ENCODE results near the gene THEM4. TPM values are rescaled to one million over a fixed set of nuclear protein-coding genes. Genes with fewer than 3 reads are reported as not detected.
A peak's percentile ranks its signal among the peaks of the same experiment; 100 is the strongest.

The THEM4 gene
- total and polyA plus RNA-seq, 7 experiments from 2014 or later, result 37.6 to 143 (median 113) TPM

GRCh38 chr1:151867765-151868411 lies 41.4 kb downstream of the THEM4 start:
- no peaks in the 10 kb centered on the region for H3K9me3 Mint-ChIP-seq
- ATAC-seq, result peak; percentile 38
- peaks cover 0 to under 1% (median 0%) of the 10 kb centered on the region in 5 donors for H3K36me3 Mint-ChIP-seq
- ChIA-PET CTCF (interaction anchor here (0.6 kb wide), 2 partner anchors 79 to 692 kb away, joined by 3 to 6 read pairs; no protein-coding TSS in a partner anchor), POLR2A (interaction anchor here (0.5 to 0.8 kb wide), 2 partner anchors 14 to 808 kb away, joined by 3 read pairs; partner anchors contain the start of gene CDC42SE1)
- no peaks in the 10 kb centered on the region for H3K36me3 ChIP-seq (ENCODE audit: control insufficient read depth in 2 of 3, insufficient read depth in 3 of 3, low read length in 3 of 3)
- peak overlapping the region in 1 of 9 donors; percentile 25 for H3K27ac Mint-ChIP-seq
- DNase-seq, result no peak
- H3K27me3 ChIP-seq (ENCODE audit: control insufficient read depth in 2 of 2, insufficient read depth in 2 of 2, low read length in 2 of 2), result no peaks in the 10 kb centered on the region
- H3K9me3 ChIP-seq (ENCODE audit: control insufficient read depth in 2 of 3, low read length in 3 of 3), result no peaks in the 10 kb centered on the region
- no peak overlapping the region for H3K4me3 ChIP-seq (ENCODE audit: low read length)
- H3K27me3 Mint-ChIP-seq, result peaks cover 0 to 2% (median 0%) of the 10 kb centered on the region in 5 donors
- H3K4me1 ChIP-seq (ENCODE audit: control insufficient read depth in 2 of 2, insufficient read depth in 2 of 2, low read length in 2 of 2), result no peaks in the 10 kb centered on the region
- H3K4me3 Mint-ChIP-seq, result no peak overlapping the region
- H3K27ac ChIP-seq (ENCODE audit: low read depth, low read length), result no peak overlapping the region
- H3K4me1 Mint-ChIP-seq, result peaks cover 0 to 9% (median 7%) of the 10 kb centered on the region in 7 donors
- intact Hi-C loops (cut with micrococcal nuclease), result no loop called here

GRCh38 chr1:151867321-151867720 lies 42.0 kb downstream of the THEM4 start:
- intact Hi-C loops (cut with micrococcal nuclease), result no loop called here
- DNase-seq (no peak), ATAC-seq (no peak)
- ChIA-PET POLR2A (interaction anchor here (0.5 to 0.8 kb wide), 2 partner anchors 15 to 808 kb away, joined by 3 read pairs; partner anchors contain the start of gene CDC42SE1), CTCF (no interaction called here)
- H3K27me3 ChIP-seq (ENCODE audit: control insufficient read depth in 2 of 2, insufficient read depth in 2 of 2, low read length in 2 of 2), result no peaks in the 10 kb centered on the region
- Mint-ChIP-seq H3K9me3 (no peaks in the 10 kb centered on the region), H3K4me1 (peaks cover 0 to 9% (median 8%) of the 10 kb centered on the region in 7 donors), H3K27ac (no peak overlapping the region), H3K27me3 (peaks cover 0 to 5% (median 0%) of the 10 kb centered on the region in 5 donors), H3K36me3 (no peaks in the 10 kb centered on the region), H3K4me3 (no peak overlapping the region)
- no peaks in the 10 kb centered on the region for H3K9me3 ChIP-seq (ENCODE audit: control insufficient read depth in 2 of 3, low read length in 3 of 3)
- H3K36me3 ChIP-seq (ENCODE audit: control insufficient read depth in 2 of 3, insufficient read depth in 3 of 3, low read length in 3 of 3), result no peaks in the 10 kb centered on the region
- H3K27ac ChIP-seq (ENCODE audit: low read depth, low read length), result no peak overlapping the region
- H3K4me3 ChIP-seq (ENCODE audit: low read length), result no peak overlapping the region
- no peaks in the 10 kb centered on the region for H3K4me1 ChIP-seq (ENCODE audit: control insufficient read depth in 2 of 2, insufficient read depth in 2 of 2, low read length in 2 of 2)

- H3K27ac ChIP-seq (ENCODE audit: low read depth, low read length), result no peak overlapping the region
- intact Hi-C loops (cut with micrococcal nuclease), result no loop called here
- CTCF ChIA-PET, result no interaction called here
- no peak for DNase-seq
- H3K36me3 ChIP-seq (ENCODE audit: control insufficient read depth in 2 of 3, insufficient read depth in 3 of 3, low read length in 3 of 3), result no peaks in the 10 kb centered on the region
- H3K4me3 Mint-ChIP-seq, result no peak overlapping the region
- no peak for ATAC-seq
- POLR2A ChIA-PET, result no interaction called here
- no peak overlapping the region for H3K27ac Mint-ChIP-seq
- H3K9me3 Mint-ChIP-seq, result no peaks in the 10 kb centered on the region
- no peaks in the 10 kb centered on the region for H3K9me3 ChIP-seq (ENCODE audit: control insufficient read depth in 2 of 3, low read length in 3 of 3)
- H3K4me3 ChIP-seq (ENCODE audit: low read length), result no peak overlapping the region
- H3K27me3 Mint-ChIP-seq, result peaks cover 0 to 5% (median 0%) of the 10 kb centered on the region in 5 donors
- no peaks in the 10 kb centered on the region for H3K36me3 Mint-ChIP-seq
- no peaks in the 10 kb centered on the region for H3K4me1 ChIP-seq (ENCODE audit: control insufficient read depth in 2 of 2, insufficient read depth in 2 of 2, low read length in 2 of 2)
- no peaks in the 10 kb centered on the region for H3K27me3 ChIP-seq (ENCODE audit: control insufficient read depth in 2 of 2, insufficient read depth in 2 of 2, low read length in 2 of 2)
- peaks cover 0 to 9% (median 8%) of the 10 kb centered on the region in 7 donors for H3K4me1 Mint-ChIP-seq
Observed at GRCh38 chr1:151864411-151864810, 44.9 kb downstream of the THEM4 start.

- CTCF ChIA-PET, result interaction anchor here (0.5 kb wide), 1 partner anchor 425 kb away, joined by 3 read pairs; no protein-coding TSS in a partner anchor
- H3K4me1 Mint-ChIP-seq, result peaks cover 0 to 7% (median 1%) of the 10 kb centered on the region in 7 donors
Observed at GRCh38 chr1:151862604-151863003, 46.7 kb downstream of the THEM4 start.

GRCh38 chr1:151860504-151861187 lies 48.7 kb downstream of the THEM4 start:
- ChIA-PET POLR2A (no interaction called here), CTCF (no interaction called here)
- H3K4me3 ChIP-seq (ENCODE audit: low read length), result no peak overlapping the region
- no peaks in the 10 kb centered on the region for H3K36me3 ChIP-seq (ENCODE audit: control insufficient read depth in 2 of 3, insufficient read depth in 3 of 3, low read length in 3 of 3)
- no peaks in the 10 kb centered on the region for H3K9me3 Mint-ChIP-seq
- H3K36me3 Mint-ChIP-seq, result peaks cover 0 to 1% (median 0%) of the 10 kb centered on the region in 5 donors
- no peaks in the 10 kb centered on the region for H3K9me3 ChIP-seq (ENCODE audit: control insufficient read depth in 2 of 3, low read length in 3 of 3)
- peaks cover 0 to 6% (median 0%) of the 10 kb centered on the region in 7 donors for H3K4me1 Mint-ChIP-seq
- no peak overlapping the region for H3K4me3 Mint-ChIP-seq
- H3K27me3 ChIP-seq (ENCODE audit: control insufficient read depth in 2 of 2, insufficient read depth in 2 of 2, low read length in 2 of 2), result no peaks in the 10 kb centered on the region
- intact Hi-C loops (cut with micrococcal nuclease), result no loop called here
- H3K27ac ChIP-seq (ENCODE audit: low read depth, low read length), result no peak overlapping the region
- ATAC-seq (no peak), DNase-seq (no peak)
- H3K27ac Mint-ChIP-seq, result no peak overlapping the region
- no peaks in the 10 kb centered on the region for H3K4me1 ChIP-seq (ENCODE audit: control insufficient read depth in 2 of 2, insufficient read depth in 2 of 2, low read length in 2 of 2)
- H3K27me3 Mint-ChIP-seq, result peaks cover 0 to 5% (median 0%) of the 10 kb centered on the region in 5 donors

More at GRCh38 chr1:151862604-151863003, 46.7 kb downstream of the THEM4 start:
- H3K27ac Mint-ChIP-seq, result no peak overlapping the region
- no peaks in the 10 kb centered on the region for H3K4me1 ChIP-seq (ENCODE audit: control insufficient read depth in 2 of 2, insufficient read depth in 2 of 2, low read length in 2 of 2)
- intact Hi-C loops (cut with micrococcal nuclease), result no loop called here
- no peak for DNase-seq
- no peak overlapping the region for H3K27ac ChIP-seq (ENCODE audit: low read depth, low read length)
- no peak overlapping the region for H3K4me3 ChIP-seq (ENCODE audit: low read length)
- no peaks in the 10 kb centered on the region for H3K9me3 ChIP-seq (ENCODE audit: control insufficient read depth in 2 of 3, low read length in 3 of 3)
- no peaks in the 10 kb centered on the region for H3K9me3 Mint-ChIP-seq
- no peaks in the 10 kb centered on the region for H3K36me3 ChIP-seq (ENCODE audit: control insufficient read depth in 2 of 3, insufficient read depth in 3 of 3, low read length in 3 of 3)
- H3K27me3 Mint-ChIP-seq, result peaks cover 0 to 5% (median 0%) of the 10 kb centered on the region in 5 donors
- no peak for ATAC-seq
- POLR2A ChIA-PET, result interaction anchor here (1.4 kb wide), 1 partner anchor 23 kb away, joined by 5 read pairs; the partner anchor contains the start of gene C2CD4D
- H3K4me3 Mint-ChIP-seq, result no peak overlapping the region
- no peaks in the 10 kb centered on the region for H3K36me3 Mint-ChIP-seq
- no peaks in the 10 kb centered on the region for H3K27me3 ChIP-seq (ENCODE audit: control insufficient read depth in 2 of 2, insufficient read depth in 2 of 2, low read length in 2 of 2)

GRCh38 chr1:151859891-151860293 lies 49.4 kb downstream of the THEM4 start:
- peaks cover 0 to 5% (median 0%) of the 10 kb centered on the region in 5 donors for H3K27me3 Mint-ChIP-seq
- H3K9me3 Mint-ChIP-seq, result no peaks in the 10 kb centered on the region
- DNase-seq (no peak), ATAC-seq (no peak)
- Histone ChIP-seq H3K9me3 (ENCODE audit: control insufficient read depth in 2 of 3, low read length in 3 of 3) (no peaks in the 10 kb centered on the region), H3K4me3 (ENCODE audit: low read length) (no peak overlapping the region), H3K27me3 (ENCODE audit: control insufficient read depth in 2 of 2, insufficient read depth in 2 of 2, low read length in 2 of 2) (no peaks in the 10 kb centered on the region), H3K27ac (ENCODE audit: low read depth, low read length) (no peak overlapping the region), H3K36me3 (ENCODE audit: control insufficient read depth in 2 of 3, insufficient read depth in 3 of 3, low read length in 3 of 3) (no peaks in the 10 kb centered on the region), H3K4me1 (ENCODE audit: control insufficient read depth in 2 of 2, insufficient read depth in 2 of 2, low read length in 2 of 2) (no peaks in the 10 kb centered on the region)
- intact Hi-C loops (cut with micrococcal nuclease), result no loop called here
- CTCF ChIA-PET, result no interaction called here
- no peak overlapping the region for H3K27ac Mint-ChIP-seq
- POLR2A ChIA-PET, result interaction anchor here (1.0 kb wide), 1 partner anchor 20 kb away, joined by 3 read pairs; the partner anchor contains the start of gene C2CD4D
- peaks cover 0 to 6% (median 0%) of the 10 kb centered on the region in 7 donors for H3K4me1 Mint-ChIP-seq
- no peak overlapping the region for H3K4me3 Mint-ChIP-seq
- H3K36me3 Mint-ChIP-seq, result peaks cover 0 to 1% (median 0%) of the 10 kb centered on the region in 5 donors

Measured in naive thymus-derived CD4-positive, alpha-beta T cell (primary cell).